HG02973 (cell line): Measurements from ENCODE around the gene KRT16.
"Not testable (repeated sequence)": the region's sequence is repeated elsewhere in the genome, so short reads cannot be mapped to it uniquely, and the experiment has no call there.

Experiments used
- ATAC-seq: cut with Tn5 transposase; IDR thresholded peaks from one replicate; pipeline ENCODE4 v1.9.1; 2021; ENCODE audit warnings: moderate library complexity; ENCODE audit not compliant: unreplicated experiment

Gene KRT16

DNA sequence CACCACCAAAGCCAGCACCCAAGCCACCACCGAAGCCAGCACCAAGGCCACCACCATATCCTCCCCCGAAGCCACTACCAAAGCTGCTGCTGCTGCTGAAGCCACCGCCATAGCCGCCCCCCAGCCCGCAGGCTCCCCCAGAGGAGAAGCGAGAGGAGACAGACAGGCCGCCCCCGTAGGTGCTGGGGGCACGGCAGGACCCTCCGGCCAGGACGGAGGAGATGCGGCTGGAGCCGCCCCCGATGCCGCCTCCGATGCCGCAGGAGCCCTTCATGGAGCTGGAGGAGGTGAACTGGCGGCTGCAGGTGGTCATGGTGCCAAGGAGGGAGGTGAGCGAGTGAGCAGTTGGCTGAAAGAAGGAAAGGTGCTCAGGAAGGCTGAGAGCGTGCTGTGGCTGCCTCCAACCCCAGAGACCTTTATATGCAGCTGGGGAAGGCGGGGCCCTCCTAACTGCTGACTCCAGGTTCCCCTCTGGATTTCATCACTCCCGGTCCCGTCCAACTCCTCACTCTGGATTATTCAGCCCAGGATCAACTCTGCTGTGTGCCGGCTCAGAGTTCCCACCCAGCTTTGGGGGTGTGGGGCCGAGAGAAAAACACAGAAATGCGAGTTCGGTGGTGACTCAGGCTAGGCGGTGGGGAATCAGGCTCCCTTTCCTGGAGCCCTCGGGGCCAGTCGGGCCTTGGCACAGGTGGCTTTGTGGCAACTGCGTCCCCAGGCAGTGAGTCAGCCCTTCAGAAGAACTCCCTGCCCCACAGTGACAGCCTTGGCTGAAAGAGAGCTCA, at the start of gene KRT16:
Gene KRT16 (minus strand): TSS at position 392 of the 785 bp plus-strand sequence. CDS start 79 bp downstream, at position 313.
- not testable (repeated sequence) for ATAC-seq

DNA sequence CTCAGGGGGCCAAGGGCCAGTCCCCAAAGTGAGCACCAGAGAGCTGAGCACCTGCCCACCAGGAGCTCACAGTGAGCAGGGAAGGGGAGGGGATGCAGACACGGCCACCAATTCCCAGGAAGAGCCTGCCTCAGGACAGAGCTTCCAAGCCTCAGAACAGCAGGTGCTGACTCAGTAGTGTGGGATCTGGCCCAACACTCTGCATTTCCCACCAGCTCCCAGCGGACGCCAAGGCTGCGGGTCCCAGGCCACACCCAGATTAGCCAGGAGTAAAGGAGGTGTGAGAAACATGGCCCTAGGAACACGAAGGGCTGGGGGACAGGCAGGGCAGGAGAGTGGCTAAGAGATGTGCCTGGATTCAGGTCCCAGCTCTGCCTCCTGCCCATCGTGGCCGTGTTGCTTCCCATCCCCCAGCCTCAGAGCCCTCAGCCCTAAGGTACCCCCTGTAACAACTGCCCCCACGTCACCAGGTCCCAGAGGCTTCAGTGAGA, 47.7 kb upstream of the KRT16 start:
- no peak for ATAC-seq

DNA sequence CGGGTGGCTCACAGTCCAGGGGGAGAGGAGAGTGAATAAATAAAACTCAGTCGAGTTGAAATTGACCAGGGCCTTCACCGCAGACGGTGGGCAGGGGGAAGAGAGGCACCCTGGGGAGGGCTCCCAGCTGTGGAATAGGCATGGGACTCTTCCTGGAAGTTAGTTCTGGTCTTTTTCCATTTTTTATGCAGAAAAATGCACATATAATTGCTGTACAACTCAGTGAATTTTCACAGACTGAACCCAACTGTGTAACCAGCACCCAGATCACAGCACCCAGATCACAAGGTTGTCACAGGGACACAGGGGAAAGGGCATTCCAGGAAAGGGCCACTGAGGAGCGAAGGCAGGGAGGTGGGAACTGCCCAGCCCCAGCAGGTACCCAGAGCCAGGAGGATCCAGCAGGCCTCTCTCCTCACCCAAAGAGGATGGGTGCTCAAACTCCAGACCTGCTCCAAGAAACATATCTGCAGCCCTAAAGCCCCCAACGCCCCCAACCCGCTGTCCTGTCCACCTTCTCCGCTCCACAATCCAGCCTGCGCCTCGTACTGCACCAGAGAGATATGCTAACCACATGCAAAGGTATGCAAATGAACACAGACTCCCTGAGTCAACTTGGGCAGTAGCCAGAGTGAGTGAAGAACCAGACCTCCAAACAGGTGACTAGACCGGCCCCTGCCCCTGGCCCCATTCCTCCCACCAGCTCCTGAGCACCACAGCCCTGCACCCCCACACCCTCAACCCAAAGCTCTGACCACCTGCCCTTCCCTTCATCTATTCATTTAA, 47.1 kb upstream of the KRT16 start:
- no peak for ATAC-seq

DNA sequence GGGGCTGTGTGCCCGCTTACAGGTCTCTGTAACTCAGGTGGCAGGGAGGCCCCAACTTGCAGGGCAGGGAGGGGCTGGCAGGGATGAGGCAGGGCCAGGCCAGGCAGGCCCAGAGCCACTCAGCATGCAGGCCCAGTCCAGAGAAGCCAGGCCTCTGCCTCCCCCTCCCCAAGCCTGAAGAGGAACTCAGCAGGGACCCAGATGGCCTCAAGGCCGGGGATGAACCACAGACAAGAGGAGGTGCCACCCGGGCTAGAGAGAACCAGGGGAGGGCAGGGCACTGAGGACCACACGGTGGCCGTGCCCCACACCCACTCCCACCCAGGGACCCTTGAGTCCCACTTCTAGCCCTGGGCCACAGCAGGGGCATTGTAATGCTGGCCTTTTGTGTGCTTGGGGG, 46.3 kb upstream of the KRT16 start:
- no peak for ATAC-seq

DNA sequence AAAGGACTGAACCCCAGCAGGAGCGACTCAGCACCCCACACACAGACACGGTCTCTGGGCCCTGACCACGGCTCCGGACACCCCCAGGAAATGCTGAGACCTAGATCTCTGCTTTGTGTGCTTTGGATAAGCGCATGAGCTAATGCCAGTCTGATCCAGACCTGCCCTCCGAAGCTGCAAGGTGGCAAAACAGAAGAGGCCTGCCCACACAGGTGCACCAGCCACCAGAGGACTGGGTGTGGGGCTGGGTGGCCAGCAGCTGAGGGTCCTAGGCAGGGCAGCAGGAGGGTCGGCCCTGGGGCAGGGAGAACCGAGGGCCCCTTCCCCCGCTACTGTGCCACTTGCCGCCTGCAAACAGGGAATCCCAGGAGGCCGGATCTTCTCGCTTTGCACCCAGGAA, 45.4 kb upstream of the KRT16 start:
- no peak for ATAC-seq

DNA sequence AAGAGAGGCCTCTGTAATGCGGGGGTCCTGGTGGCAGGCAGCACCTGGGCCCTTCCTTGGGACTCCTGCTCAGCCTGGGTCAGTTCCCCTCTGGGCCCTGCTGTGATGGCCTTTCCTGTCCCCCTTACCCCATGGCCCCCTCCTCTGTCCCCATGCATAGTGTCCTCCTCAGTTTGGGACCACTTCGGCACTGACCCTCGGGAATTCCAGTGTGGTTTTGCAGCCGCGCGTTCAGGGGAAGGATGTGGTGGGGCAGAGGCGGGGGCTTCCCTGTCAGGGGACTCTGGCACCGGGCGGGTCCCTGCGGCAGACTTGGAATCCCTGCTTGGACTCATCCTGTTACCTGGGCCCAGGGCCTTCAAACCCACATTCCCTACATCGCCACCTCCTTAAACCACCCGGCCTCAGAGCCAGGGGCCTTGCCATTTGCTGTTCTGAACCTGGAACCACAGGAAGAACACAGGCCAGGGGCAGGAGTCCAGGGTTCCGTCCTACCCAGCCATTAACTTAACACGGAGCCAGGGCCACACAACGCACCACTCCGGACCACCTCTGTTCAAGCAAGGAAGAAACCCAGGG, 44.7 kb upstream of the KRT16 start:
- ATAC-seq, result no peak

DNA sequence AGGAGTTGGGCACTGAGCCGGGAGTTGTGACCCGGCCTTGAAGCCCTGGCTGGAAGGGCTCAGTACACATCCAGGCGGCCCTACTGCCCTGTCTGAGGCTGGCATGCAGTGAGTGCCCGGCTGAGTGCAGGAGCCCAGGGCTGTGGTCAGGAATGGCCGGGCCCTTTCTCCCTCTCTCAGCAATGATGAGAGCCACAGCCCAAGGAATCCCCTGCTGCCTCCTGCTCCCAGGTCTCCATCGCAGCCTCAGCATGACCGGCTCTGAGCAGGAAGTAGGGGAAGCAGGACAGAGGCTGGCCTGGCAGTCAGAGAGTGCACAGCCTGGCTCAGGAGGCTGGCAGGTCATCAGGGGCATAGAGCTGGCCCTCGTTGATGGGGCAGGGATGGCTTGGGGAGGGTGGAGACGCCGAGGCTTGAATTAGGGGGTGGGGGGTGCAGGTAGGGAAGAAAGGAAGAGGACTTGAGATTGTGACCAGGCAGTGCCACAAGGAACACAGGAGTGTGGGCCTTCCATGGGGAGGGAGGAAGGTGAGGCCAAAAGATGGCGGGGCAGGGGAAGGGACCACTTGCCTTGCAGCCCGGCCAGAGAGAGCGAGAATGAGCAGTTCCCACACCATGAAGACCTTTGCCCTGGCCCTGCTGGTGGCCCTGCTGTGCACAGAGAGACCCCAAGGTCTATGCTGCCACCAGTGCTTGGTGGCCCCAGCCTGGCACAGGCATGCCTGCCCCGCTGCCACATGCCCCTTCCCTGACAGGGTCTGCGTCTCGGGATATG, 43.9 kb upstream of the KRT16 start:
- ATAC-seq, result no peak

DNA sequence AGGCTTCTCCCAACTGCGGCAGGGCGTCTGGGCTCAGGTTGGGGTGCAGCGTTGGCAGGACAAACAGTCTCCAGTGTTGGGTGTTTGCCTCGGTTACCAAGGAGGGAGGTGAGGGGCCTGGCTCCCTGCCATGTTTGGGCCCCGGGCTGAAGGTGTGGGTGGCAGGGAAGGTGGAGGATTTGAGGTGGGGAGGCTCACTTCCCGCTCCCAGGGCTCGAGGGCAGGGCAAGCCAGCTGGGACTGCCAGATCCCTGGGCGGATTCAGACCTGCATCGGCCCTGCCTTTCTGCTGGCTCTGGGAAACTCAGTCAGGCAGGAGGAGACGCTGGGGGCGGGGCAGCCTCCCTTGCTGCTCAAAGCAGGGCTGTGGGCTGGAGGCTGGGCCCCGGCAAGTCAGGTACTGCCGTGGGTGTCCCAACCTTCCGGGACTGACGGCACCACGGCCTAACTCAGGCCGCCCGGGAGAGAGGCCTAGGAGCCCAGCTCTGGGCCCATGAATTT, 43.1 kb upstream of the KRT16 start:
- no peak for ATAC-seq

DNA sequence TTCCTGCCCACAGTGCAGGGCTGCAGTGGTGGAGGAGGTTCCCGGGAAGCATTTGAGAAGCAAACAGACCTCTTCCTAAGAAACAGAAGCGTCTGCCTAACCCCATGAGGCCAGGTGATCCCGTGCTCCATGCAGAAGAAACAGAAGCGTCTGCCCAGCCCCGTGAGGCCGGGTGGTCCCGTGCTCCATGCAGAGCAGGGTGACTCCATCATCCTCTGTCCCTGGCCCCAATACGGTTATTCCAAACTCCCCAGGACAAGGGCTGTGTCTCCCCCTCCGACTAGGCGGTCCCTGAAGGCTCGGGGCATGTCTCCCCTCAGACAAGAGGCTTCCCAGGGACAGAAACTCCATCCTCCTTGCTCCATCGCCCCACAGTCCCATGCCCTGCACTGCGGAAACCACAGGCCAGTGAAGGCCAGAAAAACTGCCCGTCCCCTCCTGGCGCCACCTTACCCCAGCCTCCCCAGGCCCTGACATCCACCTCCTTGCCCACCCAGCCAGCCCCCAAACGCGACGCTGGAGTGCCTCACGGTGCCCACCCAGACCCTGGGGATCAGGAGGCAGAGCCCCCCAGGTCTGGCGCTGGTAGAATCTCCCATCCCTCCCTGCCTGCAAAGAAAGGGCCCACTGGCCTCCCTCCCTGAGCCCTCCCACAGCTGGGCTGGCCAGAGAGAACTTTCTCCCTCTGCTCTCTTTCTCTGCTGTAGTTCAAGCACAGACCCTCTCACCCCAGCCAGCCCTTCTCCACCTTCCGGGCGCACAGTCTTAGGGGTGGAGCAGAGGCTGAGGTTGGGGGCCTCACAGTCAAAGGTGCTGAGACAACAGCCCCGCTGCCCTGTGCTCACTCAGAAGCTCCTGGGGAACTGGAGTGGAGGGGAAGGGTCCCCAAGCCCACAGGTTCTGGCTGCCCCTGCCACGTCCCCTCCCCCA, 42.4 kb upstream of the KRT16 start:
- no peak for ATAC-seq

DNA sequence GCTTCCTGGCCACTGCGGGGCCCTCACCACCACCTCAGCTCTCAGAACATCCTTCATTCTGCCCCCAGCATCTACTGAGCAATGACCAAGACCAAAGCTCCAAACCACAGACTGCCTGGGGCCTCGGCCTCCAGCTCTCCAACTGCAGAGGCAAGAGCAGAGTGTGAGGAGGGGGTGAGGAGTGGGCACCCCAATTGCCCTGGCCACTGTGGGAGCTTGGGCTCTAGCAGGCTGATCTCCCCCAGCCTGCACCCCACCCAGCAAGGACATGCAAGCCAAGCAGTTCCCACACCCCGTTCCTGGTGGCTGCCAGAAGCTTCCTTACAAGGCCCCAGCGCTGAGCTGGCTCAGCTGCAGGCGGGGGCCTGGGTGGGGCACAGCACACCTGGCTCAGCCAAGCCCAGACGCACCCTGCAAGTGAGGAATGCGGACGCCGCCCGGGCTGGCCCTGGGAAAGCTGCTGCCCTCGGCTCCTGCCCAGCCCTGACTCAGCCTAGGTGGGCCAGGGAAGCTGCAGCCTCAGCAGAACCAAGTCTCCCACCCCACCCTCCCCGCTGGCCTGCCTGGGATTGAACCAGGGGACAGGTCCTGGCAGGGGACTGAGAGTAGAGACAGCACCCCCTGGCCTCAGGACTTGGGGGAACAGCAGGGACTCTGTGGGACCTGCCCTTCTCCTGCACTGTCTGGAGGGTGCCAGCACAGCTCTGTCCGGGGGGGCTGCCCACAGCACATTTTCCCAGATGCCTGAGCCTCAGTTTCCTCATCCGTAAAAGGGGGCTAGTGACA, 41.5 kb upstream of the KRT16 start:
- ATAC-seq, result no peak

DNA sequence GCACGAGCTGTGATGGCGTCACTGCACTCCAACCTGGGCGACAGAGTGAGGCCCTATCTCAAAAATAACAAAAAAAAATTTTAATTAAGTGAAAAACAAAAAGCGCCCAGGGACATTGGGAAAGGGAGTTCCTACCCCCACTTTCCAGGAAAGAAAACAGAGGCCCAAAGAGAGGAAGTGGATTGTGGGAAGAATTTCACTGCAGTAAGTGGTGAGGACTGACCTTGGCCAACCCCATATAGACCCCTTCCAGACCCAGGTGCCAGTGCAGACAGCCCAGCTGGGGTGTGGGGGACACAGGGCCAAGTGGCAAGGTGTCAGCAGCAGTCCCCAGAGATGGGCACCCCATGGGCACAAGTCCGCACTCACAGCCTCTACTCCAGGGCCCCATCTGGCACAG, 40.9 kb upstream of the KRT16 start:
- ATAC-seq, result no peak

DNA sequence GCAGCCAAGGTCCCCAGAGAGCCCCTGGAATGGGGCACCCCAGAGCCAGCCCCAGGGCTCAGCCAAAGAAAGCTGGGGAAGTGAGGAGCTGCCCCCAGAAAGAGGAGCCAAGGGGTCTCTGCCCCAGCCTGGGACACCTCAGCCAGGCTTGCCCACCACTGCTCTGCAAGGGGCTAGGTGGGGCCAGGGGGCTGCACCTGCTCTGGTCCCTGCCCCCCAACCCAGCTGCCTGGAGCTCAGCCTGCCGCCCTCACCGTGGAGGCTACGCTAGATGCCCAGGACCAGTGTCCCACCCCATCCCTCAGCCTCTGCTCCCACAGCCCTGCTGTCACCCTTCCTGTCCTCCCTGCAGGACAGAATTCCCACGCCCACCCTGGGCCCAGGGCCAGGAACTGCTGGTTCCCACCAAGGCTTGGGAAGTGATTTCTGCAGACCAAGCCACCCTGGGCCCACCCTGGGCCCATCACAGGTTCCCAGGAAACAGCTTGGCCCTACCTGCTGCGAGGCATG, 39.9 kb upstream of the KRT16 start:
- no peak for ATAC-seq

DNA sequence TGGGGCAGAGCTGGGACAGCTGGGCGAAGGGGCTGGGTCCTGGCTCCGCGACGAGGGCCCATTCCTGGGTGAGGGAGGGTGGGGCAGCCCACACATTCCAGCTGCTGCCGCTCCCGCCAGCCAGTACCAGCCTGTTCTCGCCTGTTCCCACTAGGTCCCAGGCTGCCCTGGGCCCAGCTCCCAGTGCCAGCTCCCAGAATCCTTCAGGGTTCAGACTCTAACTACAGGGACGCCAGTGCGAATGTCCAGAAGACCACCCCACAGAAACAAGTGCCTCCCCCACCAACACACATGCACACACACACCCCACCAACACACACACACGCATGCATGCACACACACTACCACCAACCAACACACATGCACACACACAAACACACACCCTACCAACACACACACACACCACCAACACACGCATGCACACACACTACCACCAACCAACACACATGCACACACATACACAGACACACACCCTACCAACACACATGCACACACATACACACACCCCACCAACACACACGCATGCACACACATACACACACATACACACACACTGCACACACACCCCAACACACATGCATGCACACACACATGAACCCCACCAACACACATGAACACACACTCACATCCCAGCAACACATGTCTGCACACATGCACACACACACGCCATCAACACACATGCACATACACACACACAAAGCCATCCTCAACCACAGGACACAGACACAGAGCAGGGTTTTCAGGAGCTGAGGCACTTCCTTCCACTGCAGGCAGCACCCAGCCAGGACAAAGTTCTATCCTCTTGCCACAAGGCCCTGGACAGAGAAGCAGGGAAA, 39.3 kb upstream of the KRT16 start:
- ATAC-seq, result no peak

DNA sequence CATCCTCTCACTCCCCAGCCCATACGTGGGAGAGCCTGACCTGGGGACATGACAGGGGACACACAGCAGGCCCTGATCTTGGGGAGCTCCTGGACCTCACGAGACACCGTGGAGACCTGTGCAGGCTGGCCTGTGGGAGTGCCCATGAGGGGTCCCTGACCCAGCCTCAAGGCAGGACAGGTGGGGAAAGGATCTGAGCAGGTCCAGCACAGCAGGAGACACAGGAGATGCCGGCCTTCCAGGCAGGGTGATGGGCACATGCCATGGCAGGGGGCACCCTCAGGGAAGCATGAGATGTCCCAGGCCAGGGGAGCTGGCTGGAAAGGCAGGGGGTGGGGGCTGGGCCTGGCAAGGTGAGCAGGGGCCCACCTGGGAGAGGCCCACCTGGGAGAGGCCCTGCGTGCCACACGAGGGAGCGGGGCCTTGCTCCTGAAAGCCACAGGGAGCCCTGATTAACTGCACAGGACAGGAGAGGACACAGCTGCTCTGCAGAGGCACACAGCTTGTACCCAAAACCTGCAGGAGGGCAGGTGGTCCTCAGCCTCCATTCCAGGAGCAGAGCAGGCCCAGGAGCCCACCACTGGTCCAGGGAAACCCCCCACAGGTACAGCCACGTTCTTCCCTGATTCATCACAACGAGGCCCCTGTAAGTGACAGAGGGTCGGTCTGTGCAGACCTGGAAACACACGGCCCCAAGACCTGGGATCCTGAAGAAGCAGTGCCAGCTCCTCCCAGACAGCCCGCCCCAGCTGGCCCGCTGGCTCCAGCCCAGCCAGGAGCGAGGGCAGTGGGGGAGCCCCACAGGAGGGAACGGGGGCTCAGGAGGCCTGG, 38.4 kb upstream of the KRT16 start:
- no peak for ATAC-seq

DNA sequence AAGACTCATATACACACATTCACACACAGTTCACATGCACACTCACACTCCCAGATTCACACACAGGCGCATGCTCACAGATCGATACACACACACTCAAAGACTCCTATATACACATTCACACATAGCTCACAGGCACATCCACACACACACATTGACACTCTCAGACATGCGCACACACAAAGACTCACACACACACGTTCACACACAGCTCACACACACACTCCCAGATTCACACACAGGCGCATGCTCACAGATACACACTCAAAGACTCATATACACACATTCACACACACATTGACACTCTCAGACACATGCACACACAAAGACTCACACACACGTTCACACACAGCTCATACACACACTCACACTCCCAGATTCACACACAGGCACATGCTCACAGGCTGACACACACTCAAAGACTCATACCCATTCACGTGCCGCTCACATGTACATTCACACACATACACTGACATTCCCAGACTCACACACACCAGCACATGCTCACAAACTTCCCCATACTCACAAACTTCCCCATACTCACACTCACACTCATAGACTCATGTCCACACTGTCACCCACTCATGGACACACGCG, 37.5 kb upstream of the KRT16 start:
- no peak for ATAC-seq

DNA sequence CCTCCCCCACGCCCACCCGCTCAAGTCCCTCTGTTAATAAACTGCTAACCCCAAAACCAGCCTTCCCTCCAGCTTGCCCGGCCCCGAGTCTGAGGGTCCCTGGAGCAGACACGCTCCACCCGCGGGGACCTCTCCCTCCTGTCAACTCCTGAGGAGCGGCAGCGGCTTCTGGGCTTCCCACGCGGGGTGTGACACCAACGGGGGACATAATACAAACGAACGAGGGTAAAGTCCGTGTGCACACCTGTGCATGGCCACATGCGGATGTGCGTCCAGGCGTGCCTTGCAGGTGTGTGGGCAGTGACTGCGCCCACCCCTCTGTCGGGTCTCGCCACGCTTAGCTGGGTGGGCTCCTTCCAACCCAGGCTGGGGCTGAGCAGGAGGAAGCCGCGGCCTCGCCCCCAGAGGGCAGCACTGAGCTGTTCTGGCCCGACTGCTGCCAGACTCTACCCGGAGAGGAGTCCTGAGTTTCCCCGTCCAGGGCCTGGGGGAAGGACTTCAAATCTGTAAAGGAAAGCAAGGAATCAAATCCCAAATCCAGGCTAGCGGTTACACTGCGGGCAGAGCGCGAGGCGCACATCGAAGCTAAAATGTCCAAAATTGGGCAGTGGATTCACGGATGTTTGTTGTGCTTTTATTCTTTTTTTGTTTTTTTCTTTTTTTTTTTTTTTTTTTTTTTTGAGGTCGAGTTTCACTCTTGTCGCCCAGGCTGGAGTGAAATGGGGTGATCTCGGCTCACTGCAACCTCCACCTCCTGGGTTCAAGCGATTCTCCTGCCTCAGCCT, 36.0 kb upstream of the KRT16 start:
- no peak for ATAC-seq
